Gastroesophageal sphincter (tissue), 4 donors: ENCODE results near the gene ACAT2. TPM values are rescaled to one million over a fixed set of nuclear protein-coding genes. Genes with fewer than 3 reads are reported as not detected.
"Not testable (repeated sequence)": the region's sequence is repeated elsewhere in the genome, so short reads cannot be mapped to it uniquely, and the experiment has no call there.

Source experiments
- ATAC-seq: fragments of 150-250 bp; one replicate; pipeline ENCODE4 v1.9.1; 2016; ENCODE audit warnings: mild to moderate bottlenecking, moderate library complexity
- H3K27ac ChIP-seq, 4 donors: fragments of 200-600 bp; sonication (generic) in 3 of 4; 1 replicate in 3 of 4; 2 replicates in 1 of 4; pipeline ENCODE4 v1.5.1; 2016 to 2019
- H3K27me3 ChIP-seq: fragments of 200-600 bp; sonication (generic); one replicate; pipeline ENCODE4 v1.5.1; 2019
- H3K36me3 ChIP-seq, 2 donors: fragments of 200-600 bp; sonication (generic); one replicate each; pipeline ENCODE4 v1.5.1; 2019; ENCODE audit warnings: control low read depth in 1 of 2
- H3K4me1 ChIP-seq, 3 donors: fragments of 200-600 bp; sonication (generic); 1 replicate in 2 of 3; 2 replicates in 1 of 3; pipeline ENCODE4 v1.5.1; 2016 to 2019; ENCODE audit warnings: control low read depth in 2 of 3
- H3K4me3 ChIP-seq, 2 donors: fragments of 200-600 bp; sonication (generic); one replicate each; pipeline ENCODE4 v1.5.1; 2019; ENCODE audit warnings: mild to moderate bottlenecking in 1 of 2, moderate library complexity in 1 of 2
- H3K9me3 ChIP-seq, 3 donors: fragments of 200-600 bp; sonication (generic); one replicate each; pipeline ENCODE4 v1.5.1; 2017 to 2019; ENCODE audit warnings: control low read depth in 2 of 3
- EP300 ChIP-seq: sonication (generic); formaldehyde crosslinking; IDR thresholded peaks from one replicate; pipeline ENCODE4 v1.6.1; 2017; ENCODE audit warnings: antibody characterized with exemption, mild to moderate bottlenecking
- POLR2A ChIP-seq, 2 donors: fragments of 450-650 bp; IDR thresholded peaks; one replicate each; pipeline ENCODE4 v1.6.1; 2017; ENCODE audit warnings: antibody characterized with exemption in 2 of 2, mild to moderate bottlenecking in 2 of 2, moderate library complexity in 1 of 2
- POLR2AphosphoS5 ChIP-seq: sonication (generic); formaldehyde crosslinking; IDR thresholded peaks from one replicate; pipeline ENCODE4 v1.6.1; 2017; ENCODE audit warnings: antibody characterized with exemption
- WGBS, 2 donors: methylation state at CpG; one replicate each; pipeline ENCODE4 v1.1.5; 2018; ENCODE audit warnings: low coverage in 1 of 2; 5-methylcytosine and 5-hydroxymethylcytosine counted together
- total RNA-seq, 4 donors: library from RNA; depleted of rRNA; stranded (reverse); fragments of >200 nt; gene quantifications; one replicate each; pipeline ENCODE4 v1.1.0, GENCODE V29; 2016
- TF ChIP-seq, protein P1 (sequence below), 4 experiments: fragments of 200-600 bp in 2 of 4; fragments of 450-650 bp in 2 of 4; sonication (generic) in 1 of 4; IDR thresholded peaks; one replicate each; pipeline ENCODE4 v1.5.1; 2017 to 2019; ENCODE audit warnings: antibody characterized with exemption in 4 of 4, mild to moderate bottlenecking in 2 of 4, moderate library complexity in 2 of 4

ACAT2 gene
- total RNA-seq = 10 to 100 TPM in 2 of 4 donors, 1 to 10 TPM in 2; 3.1 to 11.7 (median 9.1) TPM

DNA sequence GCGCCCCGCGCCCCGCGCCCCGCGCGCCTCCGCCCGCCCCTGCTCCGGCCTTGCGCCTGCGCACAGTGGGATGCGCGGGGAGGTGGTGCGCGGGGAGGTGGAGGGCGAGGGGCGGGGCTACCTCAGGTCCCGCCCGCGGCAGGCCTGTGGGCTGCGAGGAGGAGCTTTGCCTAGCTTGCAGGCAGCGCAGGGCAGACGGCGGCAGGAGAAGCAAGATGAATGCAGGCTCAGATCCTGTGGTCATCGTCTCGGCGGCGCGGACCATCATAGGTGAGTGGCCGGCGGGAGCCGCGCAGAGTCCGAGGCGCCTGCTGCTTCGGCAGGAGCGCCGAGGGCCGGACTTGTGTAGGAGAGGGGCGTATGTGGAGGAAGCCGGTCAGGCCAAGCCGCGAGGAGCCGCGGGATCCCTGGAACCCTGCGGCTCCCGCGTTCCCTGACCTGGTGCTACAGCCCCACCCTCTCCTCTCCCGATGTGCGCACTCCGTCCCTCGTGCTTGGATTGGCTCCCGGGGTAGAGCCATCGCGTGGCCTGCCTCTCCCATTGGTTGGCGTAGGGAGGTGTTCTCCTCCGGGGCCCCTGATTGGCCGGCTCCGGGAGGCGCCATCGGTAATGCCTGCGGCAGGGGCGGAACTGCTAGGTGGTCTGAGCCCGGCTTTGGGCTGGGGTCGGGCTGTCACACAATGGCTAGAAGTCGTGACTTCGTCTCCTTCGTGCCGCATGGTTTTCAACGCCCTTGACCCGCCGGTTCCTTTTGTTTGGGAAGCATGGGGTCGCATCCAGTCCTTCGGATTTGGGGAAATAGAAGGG is at the start of gene ACAT2:
Gene ACAT2 (plus strand): TSS at position 173 of the 808 bp plus-strand sequence. CDS start 43 bp downstream, at position 216.
- Histone ChIP-seq H3K27me3 (no peaks in the 10 kb centered on the region), H3K27ac (peak within 1 kb of the TSS; percentile 95 to 100 (median 98)), H3K4me3 (peak within 1 kb of the TSS; percentile 76 to 95), H3K9me3 (no peaks in the 10 kb centered on the region), H3K36me3 (peaks cover 0 to 36% of the 10 kb centered on the region in 2 donors), H3K4me1 (peaks cover 0 to 28% (median 11%) of the 10 kb centered on the region in 3 donors)
- ATAC-seq = peak; percentile 99
- 0% methylated on average over 1 of the region's 76 CpGs; no CpG with 5 or more reads in 1 of the 2 donors for WGBS, 2 donors
- TF ChIP-seq POLR2A (IDR thresholded peaks at IDR 0.05) (peak; percentile 39 to 48), EP300 (no peak), POLR2AphosphoS5 (peak; percentile 65)
- TF ChIP-seq, protein P1, sequence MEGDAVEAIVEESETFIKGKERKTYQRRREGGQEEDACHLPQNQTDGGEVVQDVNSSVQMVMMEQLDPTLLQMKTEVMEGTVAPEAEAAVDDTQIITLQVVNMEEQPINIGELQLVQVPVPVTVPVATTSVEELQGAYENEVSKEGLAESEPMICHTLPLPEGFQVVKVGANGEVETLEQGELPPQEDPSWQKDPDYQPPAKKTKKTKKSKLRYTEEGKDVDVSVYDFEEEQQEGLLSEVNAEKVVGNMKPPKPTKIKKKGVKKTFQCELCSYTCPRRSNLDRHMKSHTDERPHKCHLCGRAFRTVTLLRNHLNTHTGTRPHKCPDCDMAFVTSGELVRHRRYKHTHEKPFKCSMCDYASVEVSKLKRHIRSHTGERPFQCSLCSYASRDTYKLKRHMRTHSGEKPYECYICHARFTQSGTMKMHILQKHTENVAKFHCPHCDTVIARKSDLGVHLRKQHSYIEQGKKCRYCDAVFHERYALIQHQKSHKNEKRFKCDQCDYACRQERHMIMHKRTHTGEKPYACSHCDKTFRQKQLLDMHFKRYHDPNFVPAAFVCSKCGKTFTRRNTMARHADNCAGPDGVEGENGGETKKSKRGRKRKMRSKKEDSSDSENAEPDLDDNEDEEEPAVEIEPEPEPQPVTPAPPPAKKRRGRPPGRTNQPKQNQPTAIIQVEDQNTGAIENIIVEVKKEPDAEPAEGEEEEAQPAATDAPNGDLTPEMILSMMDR (IDR thresholded peaks at IDR 0.05) = peak in 2 of 4 experiments; percentile 30 to 47

DNA sequence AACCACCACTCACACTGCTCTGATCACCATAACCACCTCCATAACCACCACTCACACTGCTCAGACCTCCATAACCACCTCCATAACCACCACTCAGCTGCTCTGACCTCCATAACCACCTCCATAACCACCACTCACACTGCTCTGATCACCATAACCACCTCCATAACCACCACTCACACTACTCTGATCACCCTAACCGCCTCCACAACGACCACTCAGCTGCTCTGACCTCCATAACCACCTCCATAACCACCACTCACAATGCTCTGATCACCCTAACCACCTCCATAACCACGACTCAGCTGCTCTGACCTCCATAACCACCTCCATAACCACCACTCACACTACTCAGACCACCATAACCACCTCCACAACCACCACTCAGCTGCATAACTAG is 49.5 kb upstream of the ACAT2 start:
- peaks cover 3 to 30% (median 11%) of the 10 kb centered on the region in 3 donors for H3K4me1 ChIP-seq
- not testable (repeated sequence) for H3K36me3 ChIP-seq, ATAC-seq, H3K27ac ChIP-seq, H3K9me3 ChIP-seq, H3K27me3 ChIP-seq, H3K4me3 ChIP-seq
- WGBS, 2 donors = 86 to 100% methylated on average over 2 to 3 of the region's 3 CpGs

DNA sequence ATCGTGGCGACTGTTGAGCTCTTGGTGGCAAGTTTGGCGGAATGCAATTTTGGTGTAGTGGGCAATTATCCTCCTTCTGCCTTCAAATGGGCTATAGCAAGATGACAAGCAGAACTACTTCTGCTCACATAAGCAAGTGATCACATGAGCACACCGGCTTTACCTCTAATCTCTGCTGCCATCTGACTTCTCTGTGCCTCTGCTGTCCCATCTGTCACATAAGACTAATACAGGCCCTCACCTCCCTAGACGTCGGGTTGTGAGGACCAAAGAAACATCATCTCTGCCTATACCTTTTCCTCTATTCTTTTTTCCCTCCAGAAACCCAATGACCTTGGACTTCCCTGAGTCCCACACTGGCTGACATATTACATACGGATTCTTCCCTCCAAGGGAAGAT is 47.9 kb upstream of the ACAT2 start:
- Histone ChIP-seq H3K27me3 (no peaks in the 10 kb centered on the region), H3K4me3 (no peak overlapping the region), H3K27ac (no peak overlapping the region), H3K4me1 (peaks cover 3 to 39% (median 11%) of the 10 kb centered on the region in 3 donors), H3K36me3 (no peaks in the 10 kb centered on the region), H3K9me3 (no peaks in the 10 kb centered on the region)
- no peak for ATAC-seq
- WGBS, 2 donors = 81 to 85% methylated on average over 4 to 7 of the region's 7 CpGs
- no peak for TF ChIP-seq EP300
- TF ChIP-seq POLR2AphosphoS5 = no peak
- no peak for TF ChIP-seq POLR2A (IDR thresholded peaks at IDR 0.05)
- TF ChIP-seq, protein P1 (IDR thresholded peaks at IDR 0.05) = no peak

DNA sequence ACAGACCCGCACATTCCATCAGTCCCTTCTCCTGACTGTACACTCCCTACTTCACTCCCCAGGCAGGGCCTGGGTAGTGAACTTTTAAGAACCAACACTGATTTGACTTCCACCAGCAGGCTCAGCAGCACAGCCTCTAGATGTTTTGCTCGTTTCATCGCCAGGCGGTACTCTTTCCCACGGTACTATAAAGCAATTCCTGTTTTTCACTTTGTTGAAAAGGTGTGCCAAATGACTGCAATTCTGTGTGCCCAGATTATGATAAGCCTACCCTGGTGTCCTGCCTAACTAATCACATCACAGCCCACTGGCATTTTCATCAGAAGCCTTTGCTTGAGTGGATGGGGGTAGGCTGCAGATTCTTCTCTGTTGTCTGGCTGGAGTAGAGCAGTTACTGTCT is 47.4 kb upstream of the ACAT2 start:
- H3K27me3 ChIP-seq = no peaks in the 10 kb centered on the region
- TF ChIP-seq POLR2AphosphoS5 (no peak), EP300 (no peak), POLR2A (IDR thresholded peaks at IDR 0.05) (no peak)
- TF ChIP-seq, protein P1 (IDR thresholded peaks at IDR 0.05) = no peak
- WGBS, 2 donors = 80 to 95% methylated on average over 3 to 4 of the region's 5 CpGs
- H3K4me3 ChIP-seq = no peak overlapping the region
- no peaks in the 10 kb centered on the region for H3K36me3 ChIP-seq
- H3K9me3 ChIP-seq = no peaks in the 10 kb centered on the region
- ATAC-seq = no peak
- peaks cover 3 to 39% (median 11%) of the 10 kb centered on the region in 3 donors for H3K4me1 ChIP-seq
- no peak overlapping the region for H3K27ac ChIP-seq

DNA sequence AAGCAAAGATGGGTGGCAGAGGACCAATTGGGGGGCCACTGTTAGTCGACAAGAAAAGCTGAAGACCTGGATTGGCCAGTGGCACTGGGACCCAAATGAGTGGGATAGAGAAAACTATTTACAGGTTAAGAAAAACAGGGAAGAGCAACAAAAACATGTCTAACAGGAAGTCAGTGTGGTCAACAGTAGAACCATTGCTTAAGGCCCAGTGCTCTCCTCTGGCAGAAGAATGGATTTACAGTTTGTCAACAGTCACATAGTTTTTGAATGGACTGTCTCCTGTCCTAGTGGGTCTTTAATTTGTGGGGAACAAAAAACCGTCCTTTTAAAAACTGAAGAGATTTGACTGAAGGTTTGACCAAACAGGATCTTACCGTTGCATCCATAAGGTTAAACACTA is 46.7 kb upstream of the ACAT2 start:
- ATAC-seq = no peak
- TF ChIP-seq POLR2AphosphoS5 (no peak), POLR2A (IDR thresholded peaks at IDR 0.05) (no peak), EP300 (no peak)
- TF ChIP-seq, protein P1 (IDR thresholded peaks at IDR 0.05) = no peak
- Histone ChIP-seq H3K27ac (peak overlapping the region in 2 of 4 donors; percentile 82 to 92), H3K9me3 (no peaks in the 10 kb centered on the region), H3K4me1 (peaks cover 3 to 39% (median 11%) of the 10 kb centered on the region in 3 donors), H3K27me3 (no peaks in the 10 kb centered on the region), H3K36me3 (no peaks in the 10 kb centered on the region), H3K4me3 (no peak overlapping the region)
- 68 to 73% methylated on average over 3 of the region's 3 CpGs for WGBS, 2 donors
